Neural crest cell (in vitro differentiated cells): ENCODE measurements around the gene CACYBP. TPM values are rescaled to one million over a fixed set of nuclear protein-coding genes. Genes with fewer than 3 reads are reported as not detected.

Experiments
- DNase-seq: peaks from one replicate; pipeline ENCODE4 v3.0.0; 2021; ENCODE audit warnings: low read depth, mixed read lengths, low spot score
- H3K27ac Mint-ChIP-seq: one replicate; pipeline ENCODE4 v1.8.0; 2021; ENCODE audit warnings: mild to moderate bottlenecking, mixed read lengths; ENCODE audit not compliant: unreplicated experiment
- H3K27me3 Mint-ChIP-seq: 2 replicates; pipeline ENCODE4 v1.8.0; 2021; ENCODE audit warnings: low read depth, mild to moderate bottlenecking, mixed read lengths
- H3K36me3 Mint-ChIP-seq: 2 replicates; pipeline ENCODE4 v1.8.0; 2021; ENCODE audit warnings: low read depth, mild to moderate bottlenecking, mixed read lengths
- H3K4me1 Mint-ChIP-seq: 2 replicates; pipeline ENCODE4 v1.8.0; 2021; ENCODE audit warnings: mixed read lengths
- H3K4me3 Mint-ChIP-seq: one replicate; pipeline ENCODE4 v1.8.0; 2021; ENCODE audit warnings: mild to moderate bottlenecking, mixed read lengths
- H3K9me3 Mint-ChIP-seq: 2 replicates; pipeline ENCODE4 v1.8.0; 2021; ENCODE audit warnings: mixed read lengths
- CTCF ChIP-seq: fragments of 200-600 bp; sonication (generic); conservative IDR thresholded peaks from 2 replicates; pipeline ENCODE4 v1.5.0; 2021; ENCODE audit warnings: antibody characterized with exemption, mild to moderate bottlenecking
- total RNA-seq: library from RNA; stranded (reverse); gene quantifications from 2 replicates; pipeline ENCODE4 v1.2.1, GENCODE V29; 2021

Gene CACYBP
- total RNA-seq, 1 donor from 2014 or later: 173 TPM

GRCh38 chr1:175024773-175025172, 25.0 kb downstream of the CACYBP start:
- Mint-ChIP-seq H3K36me3 (peaks cover 3% of the 10 kb centered on the region), H3K27me3 (no peaks in the 10 kb centered on the region), H3K9me3 (peaks cover 7% of the 10 kb centered on the region), H3K4me3 (peak overlapping the region; percentile 72), H3K27ac (no peak overlapping the region), H3K4me1 (peaks cover 30% of the 10 kb centered on the region)
- no peak for TF ChIP-seq CTCF
- no peak for DNase-seq

- no peak overlapping the region for H3K27ac Mint-ChIP-seq
- H3K36me3 Mint-ChIP-seq: no peaks in the 10 kb centered on the region
- no peak overlapping the region for H3K4me3 Mint-ChIP-seq
- H3K4me1 Mint-ChIP-seq: peaks cover 18% of the 10 kb centered on the region
- TF ChIP-seq CTCF: no peak
- no peaks in the 10 kb centered on the region for H3K27me3 Mint-ChIP-seq
- no peak for DNase-seq
- H3K9me3 Mint-ChIP-seq: no peaks in the 10 kb centered on the region
These were observed 34.2 kb downstream of the CACYBP start for GRCh38 chr1:175033953-175034352.

- Mint-ChIP-seq H3K27me3 (no peaks in the 10 kb centered on the region), H3K9me3 (no peaks in the 10 kb centered on the region), H3K36me3 (no peaks in the 10 kb centered on the region), H3K4me3 (no peak overlapping the region), H3K27ac (no peak overlapping the region), H3K4me1 (peaks cover 12% of the 10 kb centered on the region)
- TF ChIP-seq CTCF: no peak
- DNase-seq: no peak
These were observed 35.0 kb downstream of the CACYBP start for GRCh38 chr1:175034775-175035174.

- H3K4me3 Mint-ChIP-seq: no peak overlapping the region
- no peak overlapping the region for H3K27ac Mint-ChIP-seq
- peaks cover 4% of the 10 kb centered on the region for H3K4me1 Mint-ChIP-seq
- no peaks in the 10 kb centered on the region for H3K27me3 Mint-ChIP-seq
- no peak for TF ChIP-seq CTCF
- no peak for DNase-seq
- H3K36me3 Mint-ChIP-seq: no peaks in the 10 kb centered on the region
- H3K9me3 Mint-ChIP-seq: no peaks in the 10 kb centered on the region
These were observed 36.1 kb downstream of the CACYBP start for GRCh38 chr1:175035865-175036264.

GRCh38 chr1:175036476-175036875, 36.7 kb downstream of the CACYBP start:
- H3K36me3 Mint-ChIP-seq: no peaks in the 10 kb centered on the region
- no peaks in the 10 kb centered on the region for H3K27me3 Mint-ChIP-seq
- no peaks in the 10 kb centered on the region for H3K9me3 Mint-ChIP-seq
- no peak for TF ChIP-seq CTCF
- no peak for DNase-seq
- no peak overlapping the region for H3K27ac Mint-ChIP-seq
- peaks cover 4% of the 10 kb centered on the region for H3K4me1 Mint-ChIP-seq
- no peak overlapping the region for H3K4me3 Mint-ChIP-seq

- H3K36me3 Mint-ChIP-seq: no peaks in the 10 kb centered on the region
- no peak for TF ChIP-seq CTCF
- H3K27ac Mint-ChIP-seq: no peak overlapping the region
- no peak for DNase-seq
- H3K4me1 Mint-ChIP-seq: peaks cover 4% of the 10 kb centered on the region
- H3K4me3 Mint-ChIP-seq: no peak overlapping the region
- H3K27me3 Mint-ChIP-seq: no peaks in the 10 kb centered on the region
- no peaks in the 10 kb centered on the region for H3K9me3 Mint-ChIP-seq
These were observed 37.7 kb downstream of the CACYBP start for GRCh38 chr1:175037416-175037815.
